ENCODE results near the gene PPP2R2C. TPM values are rescaled to one million over a fixed set of nuclear protein-coding genes. Genes with fewer than 3 reads are reported as not detected.

The PPP2R2C gene
- total RNA-seq, 2 experiments from 2014 or later, result not detected

GRCh38 chr4:6349896-6350603, 122.4 kb downstream of the PPP2R2C start:
- DNase-seq, result no peak
- H3K4me1 Mint-ChIP-seq (ENCODE audit: low read depth), result no peaks in the 10 kb centered on the region
- H3K4me3 Mint-ChIP-seq, result no peak overlapping the region
- no peaks in the 10 kb centered on the region for H3K36me3 Mint-ChIP-seq (ENCODE audit: low read depth)
- H3K27ac Mint-ChIP-seq, result no peak overlapping the region
- intact Hi-C loops (cut with micrococcal nuclease), result no loop called here
- H3K9me3 Mint-ChIP-seq, result no peaks in the 10 kb centered on the region
- CTCF ChIA-PET, result interaction anchor here (1.5 kb wide), 1 partner anchor 19 kb away, joined by 4 read pairs; no protein-coding TSS in a partner anchor
- peaks cover 14% of the 10 kb centered on the region for H3K27me3 Mint-ChIP-seq (ENCODE audit: low read depth)

GRCh38 chr4:6348408-6348807, 124.0 kb downstream of the PPP2R2C start:
- H3K4me3 Mint-ChIP-seq, result no peak overlapping the region
- intact Hi-C loops (cut with micrococcal nuclease), result no loop called here
- no peaks in the 10 kb centered on the region for H3K9me3 Mint-ChIP-seq
- no peak for DNase-seq
- H3K27me3 Mint-ChIP-seq (ENCODE audit: low read depth), result peaks cover 8% of the 10 kb centered on the region
- H3K36me3 Mint-ChIP-seq (ENCODE audit: low read depth), result no peaks in the 10 kb centered on the region
- H3K4me1 Mint-ChIP-seq (ENCODE audit: low read depth), result no peaks in the 10 kb centered on the region
- CTCF ChIA-PET, result no interaction called here
- H3K27ac Mint-ChIP-seq, result no peak overlapping the region

- Mint-ChIP-seq H3K27me3 (ENCODE audit: low read depth) (peaks cover 4% of the 10 kb centered on the region), H3K9me3 (no peaks in the 10 kb centered on the region), H3K36me3 (ENCODE audit: low read depth) (no peaks in the 10 kb centered on the region), H3K4me3 (no peak overlapping the region), H3K4me1 (ENCODE audit: low read depth) (no peaks in the 10 kb centered on the region), H3K27ac (no peak overlapping the region)
- CTCF ChIA-PET, result interaction anchor here (0.6 kb wide), 1 partner anchor 166 kb away, joined by 3 read pairs; no protein-coding TSS in a partner anchor
- no peak for DNase-seq
- intact Hi-C loops (cut with micrococcal nuclease), result no loop called here
Measured at GRCh38 chr4:6347511-6348045, 124.8 kb downstream of the PPP2R2C start.

GRCh38 chr4:6346373-6347110, 125.9 kb downstream of the PPP2R2C start:
- Mint-ChIP-seq H3K4me1 (ENCODE audit: low read depth) (no peaks in the 10 kb centered on the region), H3K27ac (no peak overlapping the region), H3K27me3 (ENCODE audit: low read depth) (peaks cover 4% of the 10 kb centered on the region), H3K36me3 (ENCODE audit: low read depth) (no peaks in the 10 kb centered on the region), H3K9me3 (no peaks in the 10 kb centered on the region), H3K4me3 (no peak overlapping the region)
- DNase-seq, result no peak
- intact Hi-C loops (cut with micrococcal nuclease), result no loop called here
- CTCF ChIA-PET, result interaction anchor here (0.6 to 1.5 kb wide), 2 partner anchors 165 to 349 kb away, joined by 3 to 4 read pairs; no protein-coding TSS in a partner anchor

- peaks cover 7% of the 10 kb centered on the region for H3K27me3 Mint-ChIP-seq (ENCODE audit: low read depth)
- no peak for DNase-seq
- no peaks in the 10 kb centered on the region for H3K36me3 Mint-ChIP-seq (ENCODE audit: low read depth)
- H3K27ac Mint-ChIP-seq, result no peak overlapping the region
- no peaks in the 10 kb centered on the region for H3K4me1 Mint-ChIP-seq (ENCODE audit: low read depth)
- CTCF ChIA-PET, result interaction anchor here (1.5 kb wide), 1 partner anchor 348 kb away, joined by 4 read pairs; no protein-coding TSS in a partner anchor
- H3K4me3 Mint-ChIP-seq, result no peak overlapping the region
- no peaks in the 10 kb centered on the region for H3K9me3 Mint-ChIP-seq
- intact Hi-C loops (cut with micrococcal nuclease), result no loop called here
Measured at GRCh38 chr4:6345866-6346265, 126.5 kb downstream of the PPP2R2C start.

GRCh38 chr4:6345096-6345830, 127.2 kb downstream of the PPP2R2C start:
- CTCF ChIA-PET, result interaction anchor here (1.1 to 1.5 kb wide), 2 partner anchors 18 to 348 kb away, joined by 3 to 4 read pairs; no protein-coding TSS in a partner anchor
- Mint-ChIP-seq H3K9me3 (no peaks in the 10 kb centered on the region), H3K27ac (no peak overlapping the region), H3K27me3 (ENCODE audit: low read depth) (peaks cover 8% of the 10 kb centered on the region), H3K4me3 (no peak overlapping the region), H3K4me1 (ENCODE audit: low read depth) (no peaks in the 10 kb centered on the region), H3K36me3 (ENCODE audit: low read depth) (no peaks in the 10 kb centered on the region)
- intact Hi-C loops (cut with micrococcal nuclease), result no loop called here
- DNase-seq, result no peak

GRCh38 chr4:6343939-6344408, 128.4 kb downstream of the PPP2R2C start:
- no peak for DNase-seq
- Mint-ChIP-seq H3K27me3 (ENCODE audit: low read depth) (peaks cover 15% of the 10 kb centered on the region), H3K36me3 (ENCODE audit: low read depth) (no peaks in the 10 kb centered on the region), H3K4me1 (ENCODE audit: low read depth) (no peaks in the 10 kb centered on the region), H3K27ac (no peak overlapping the region), H3K4me3 (no peak overlapping the region), H3K9me3 (no peaks in the 10 kb centered on the region)
- CTCF ChIA-PET, result interaction anchor here (1.3 kb wide), 1 partner anchor 16 kb away, joined by 4 read pairs; no protein-coding TSS in a partner anchor
- intact Hi-C loops (cut with micrococcal nuclease), result no loop called here

GRCh38 chr4:6342530-6343293, 129.7 kb downstream of the PPP2R2C start:
- H3K9me3 Mint-ChIP-seq, result no peaks in the 10 kb centered on the region
- peaks cover 4% of the 10 kb centered on the region for H3K4me1 Mint-ChIP-seq (ENCODE audit: low read depth)
- CTCF ChIA-PET, result interaction anchor here (0.8 to 1.3 kb wide), 2 partner anchors 12 to 15 kb away, joined by 3 to 4 read pairs; no protein-coding TSS in a partner anchor
- H3K27ac Mint-ChIP-seq, result no peak overlapping the region
- no peak overlapping the region for H3K4me3 Mint-ChIP-seq
- H3K27me3 Mint-ChIP-seq (ENCODE audit: low read depth), result peaks cover 23% of the 10 kb centered on the region
- intact Hi-C loops (cut with micrococcal nuclease), result no loop called here
- H3K36me3 Mint-ChIP-seq (ENCODE audit: low read depth), result no peaks in the 10 kb centered on the region
- DNase-seq, result no peak

GRCh38 chr4:6341696-6342095, 130.7 kb downstream of the PPP2R2C start:
- CTCF ChIA-PET, result interaction anchor here (0.7 to 0.8 kb wide), 2 partner anchors 11 to 1183 kb away, joined by 3 read pairs; no protein-coding TSS in a partner anchor
- Mint-ChIP-seq H3K9me3 (no peaks in the 10 kb centered on the region), H3K4me3 (no peak overlapping the region), H3K4me1 (ENCODE audit: low read depth) (peaks cover 6% of the 10 kb centered on the region), H3K27ac (no peak overlapping the region), H3K27me3 (ENCODE audit: low read depth) (peaks cover 32% of the 10 kb centered on the region), H3K36me3 (ENCODE audit: low read depth) (no peaks in the 10 kb centered on the region)
- intact Hi-C loops (cut with micrococcal nuclease), result no loop called here
- DNase-seq, result no peak

GRCh38 chr4:6340446-6341015, 131.9 kb downstream of the PPP2R2C start:
- intact Hi-C loops (cut with micrococcal nuclease), result no loop called here
- no peak overlapping the region for H3K27ac Mint-ChIP-seq
- H3K4me3 Mint-ChIP-seq, result no peak overlapping the region
- H3K4me1 Mint-ChIP-seq (ENCODE audit: low read depth), result peaks cover 6% of the 10 kb centered on the region
- peaks cover 32% of the 10 kb centered on the region for H3K27me3 Mint-ChIP-seq (ENCODE audit: low read depth)
- CTCF ChIA-PET, result interaction anchor here (0.6 to 0.8 kb wide), 2 partner anchors 9 to 210 kb away, joined by 3 read pairs; no protein-coding TSS in a partner anchor
- no peaks in the 10 kb centered on the region for H3K36me3 Mint-ChIP-seq (ENCODE audit: low read depth)
- DNase-seq, result no peak
- no peaks in the 10 kb centered on the region for H3K9me3 Mint-ChIP-seq

- H3K4me3 Mint-ChIP-seq, result no peak overlapping the region
- intact Hi-C loops (cut with micrococcal nuclease), result no loop called here
- H3K27ac Mint-ChIP-seq, result no peak overlapping the region
- peaks cover 6% of the 10 kb centered on the region for H3K4me1 Mint-ChIP-seq (ENCODE audit: low read depth)
- no peaks in the 10 kb centered on the region for H3K9me3 Mint-ChIP-seq
- no peaks in the 10 kb centered on the region for H3K36me3 Mint-ChIP-seq (ENCODE audit: low read depth)
- peaks cover 38% of the 10 kb centered on the region for H3K27me3 Mint-ChIP-seq (ENCODE audit: low read depth)
- DNase-seq, result no peak
- CTCF ChIA-PET, result interaction anchor here (0.6 to 0.8 kb wide), 2 partner anchors 9 to 210 kb away, joined by 3 read pairs; no protein-coding TSS in a partner anchor
Measured at GRCh38 chr4:6339818-6340445, 132.5 kb downstream of the PPP2R2C start.

Data from activated naive CD4-positive, alpha-beta T cell treated with anti-CD3 and anti-CD28 coated beads for 36 hours (primary cell).